ENCODE results near the gene GNL2. TPM values are rescaled to one million over a fixed set of nuclear protein-coding genes. Genes with fewer than 3 reads are reported as not detected.
"Not testable (repeated sequence)": the region's sequence is repeated elsewhere in the genome, so short reads cannot be mapped to it uniquely, and the experiment has no call there.

GNL2 gene
- total and polyA plus RNA-seq, 7 donors: 25.2 to 50.4 (median 28.5) TPM

- TF ChIP-seq POLR2A (IDR thresholded peaks at IDR 0.05) (no peak), EP300 (IDR thresholded peaks at IDR 0.05) (no peak), POLR2AphosphoS5 (IDR thresholded peaks at IDR 0.05) (no peak)
- TF ChIP-seq, protein P1, sequence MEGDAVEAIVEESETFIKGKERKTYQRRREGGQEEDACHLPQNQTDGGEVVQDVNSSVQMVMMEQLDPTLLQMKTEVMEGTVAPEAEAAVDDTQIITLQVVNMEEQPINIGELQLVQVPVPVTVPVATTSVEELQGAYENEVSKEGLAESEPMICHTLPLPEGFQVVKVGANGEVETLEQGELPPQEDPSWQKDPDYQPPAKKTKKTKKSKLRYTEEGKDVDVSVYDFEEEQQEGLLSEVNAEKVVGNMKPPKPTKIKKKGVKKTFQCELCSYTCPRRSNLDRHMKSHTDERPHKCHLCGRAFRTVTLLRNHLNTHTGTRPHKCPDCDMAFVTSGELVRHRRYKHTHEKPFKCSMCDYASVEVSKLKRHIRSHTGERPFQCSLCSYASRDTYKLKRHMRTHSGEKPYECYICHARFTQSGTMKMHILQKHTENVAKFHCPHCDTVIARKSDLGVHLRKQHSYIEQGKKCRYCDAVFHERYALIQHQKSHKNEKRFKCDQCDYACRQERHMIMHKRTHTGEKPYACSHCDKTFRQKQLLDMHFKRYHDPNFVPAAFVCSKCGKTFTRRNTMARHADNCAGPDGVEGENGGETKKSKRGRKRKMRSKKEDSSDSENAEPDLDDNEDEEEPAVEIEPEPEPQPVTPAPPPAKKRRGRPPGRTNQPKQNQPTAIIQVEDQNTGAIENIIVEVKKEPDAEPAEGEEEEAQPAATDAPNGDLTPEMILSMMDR (IDR thresholded peaks at IDR 0.05): no peak
Observed at GRCh38 chr1:37599940-37600339, 4.2 kb upstream of the GNL2 start.

DNA sequence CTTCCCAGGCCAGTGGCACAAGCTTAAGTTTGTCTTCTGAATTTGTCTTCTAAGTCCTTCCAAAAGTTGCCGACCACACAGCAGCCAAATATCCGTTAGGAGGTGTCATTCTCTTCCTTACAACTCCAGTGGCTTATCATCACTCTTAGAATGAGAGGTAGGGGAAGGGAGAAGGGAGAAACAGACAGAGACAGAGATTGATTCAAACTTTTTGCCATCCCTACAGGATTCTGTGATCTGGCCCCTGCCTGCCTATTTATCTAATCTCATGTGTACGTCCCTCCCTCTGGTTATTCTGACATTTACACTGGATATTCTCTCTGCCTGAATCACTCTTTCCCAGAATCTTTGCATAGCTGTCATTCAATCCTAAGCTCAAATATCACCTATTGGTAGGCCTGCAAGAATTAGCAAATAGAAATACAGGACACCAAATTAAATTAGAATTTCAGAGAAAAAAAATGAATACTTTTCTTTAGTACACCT, 488 bp upstream of the GNL2 start:
- TF ChIP-seq EP300 (IDR thresholded peaks at IDR 0.05): no peak
- TF ChIP-seq, protein P1 (IDR thresholded peaks at IDR 0.05): no peak
- TF ChIP-seq POLR2AphosphoS5 (IDR thresholded peaks at IDR 0.05): no peak
- Histone ChIP-seq H3K27me3 (no peaks in the 10 kb centered on the region), H3K36me3 (peaks cover 0 to 21% (median 5%) of the 10 kb centered on the region in 4 donors), H3K27ac (peak overlapping the region; percentile 83 to 85 (median 83)), H3K9me3 (no peaks in the 10 kb centered on the region), H3K4me1 (peaks cover 0 to 27% (median 16%) of the 10 kb centered on the region in 4 donors), H3K4me3 (peak overlapping the region; percentile 75 to 84 (median 80))
- intact Hi-C loops (cut with DNase I): loop anchor here (5.0 kb wide), 1 partner anchor 96 kb away; the partner anchor contains the start of gene CDCA8
- WGBS, 2 donors: 1 to 4% methylated on average over 3 of the region's 3 CpGs
- no peak for DNase-seq

More at GRCh38 chr1:37599940-37600339, 4.2 kb upstream of the GNL2 start:
- Histone ChIP-seq H3K4me1 (peaks cover 0 to 11% (median 5%) of the 10 kb centered on the region in 4 donors), H3K36me3 (no peaks in the 10 kb centered on the region), H3K27ac (no peak overlapping the region), H3K9me3 (no peaks in the 10 kb centered on the region), H3K4me3 (no peak overlapping the region), H3K27me3 (no peaks in the 10 kb centered on the region)
- WGBS, 2 donors: 53 to 70% methylated on average over 5 of the region's 5 CpGs
- DNase-seq: no peak
- intact Hi-C loops (cut with DNase I): loop anchor here (5.0 kb wide), 1 partner anchor 92 kb away; the partner anchor contains the start of gene CDCA8

DNA sequence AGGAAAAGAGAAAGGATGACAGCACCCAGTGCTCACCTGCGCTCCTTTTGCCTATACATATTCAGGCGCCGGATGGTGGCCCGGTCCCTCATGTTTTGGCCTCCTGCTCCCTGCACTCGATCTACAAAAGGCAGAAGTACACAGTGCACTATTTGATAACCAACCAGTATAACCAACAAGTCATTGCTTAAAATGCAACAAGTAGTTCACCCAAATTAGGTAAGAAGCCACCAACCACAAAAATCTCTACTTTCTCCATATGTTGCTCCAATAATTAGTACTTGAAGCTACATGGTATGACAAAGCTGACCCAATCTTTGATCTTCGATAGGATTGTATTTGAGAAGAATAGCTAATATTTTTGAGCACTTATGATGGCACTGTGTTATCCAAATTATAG, 2.0 kb downstream of the GNL2 start:
- H3K36me3 ChIP-seq: peaks cover 4 to 46% (median 25%) of the 10 kb centered on the region in 4 donors
- TF ChIP-seq POLR2A (IDR thresholded peaks at IDR 0.05) (no peak), EP300 (IDR thresholded peaks at IDR 0.05) (no peak)
- TF ChIP-seq, protein P1 (IDR thresholded peaks at IDR 0.05): no peak
- peaks cover 0 to 27% (median 16%) of the 10 kb centered on the region in 4 donors for H3K4me1 ChIP-seq
- 95 to 98% methylated on average over 6 of the region's 6 CpGs for WGBS, 2 donors
- H3K9me3 ChIP-seq: no peaks in the 10 kb centered on the region
- no peak overlapping the region for H3K27ac ChIP-seq
- intact Hi-C loops (cut with DNase I): loop anchor here (2.0 kb wide), 1 partner anchor 39 kb away; the partner anchor contains the start of gene SNIP1
- no peak for DNase-seq
- H3K27me3 ChIP-seq: no peaks in the 10 kb centered on the region
- no peak overlapping the region for H3K4me3 ChIP-seq

DNA sequence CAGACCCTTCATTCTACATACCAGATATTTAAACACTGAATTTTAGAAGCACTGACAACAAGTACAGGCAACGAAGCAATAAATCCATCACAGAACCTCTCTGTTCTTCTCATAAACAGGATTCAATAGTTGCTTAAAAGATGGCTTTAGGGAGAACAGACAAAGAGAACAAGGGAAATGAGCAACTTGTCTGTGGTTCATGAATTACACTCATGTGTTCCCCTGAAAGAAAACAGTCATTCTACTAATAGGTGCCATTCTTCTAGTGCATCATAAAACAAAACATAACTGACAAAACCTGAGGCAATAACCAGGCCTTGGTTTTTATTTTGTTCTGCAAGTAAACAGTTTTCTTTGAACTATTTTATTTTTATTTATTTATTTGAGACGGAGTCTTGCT, 6.8 kb downstream of the GNL2 start:
- Histone ChIP-seq H3K4me1 (peaks cover 0 to 6% (median 2%) of the 10 kb centered on the region in 4 donors), H3K27me3 (no peaks in the 10 kb centered on the region), H3K36me3 (peaks cover 4 to 92% (median 39%) of the 10 kb centered on the region in 4 donors), H3K27ac (no peak overlapping the region), H3K4me3 (no peak overlapping the region), H3K9me3 (no peaks in the 10 kb centered on the region)
- no peak for DNase-seq
- 94% methylated on average over 2 of the region's 2 CpGs for WGBS, 2 donors
- TF ChIP-seq POLR2AphosphoS5 (IDR thresholded peaks at IDR 0.05) (no peak), EP300 (IDR thresholded peaks at IDR 0.05) (no peak), POLR2A (IDR thresholded peaks at IDR 0.05) (no peak)
- intact Hi-C loops (cut with DNase I): no loop called here

- DNase-seq; H3K4me1 ChIP-seq; H3K9me3 ChIP-seq; H3K4me3 ChIP-seq; intact Hi-C loops (cut with DNase I); H3K27ac ChIP-seq; H3K27me3 ChIP-seq: not testable (repeated sequence)
- H3K36me3 ChIP-seq: peaks cover 17 to 92% (median 50%) of the 10 kb centered on the region in 4 donors
- 94 to 96% methylated on average over 4 of the region's 4 CpGs for WGBS, 2 donors
Observed at GRCh38 chr1:37584544-37584943, 11.2 kb downstream of the GNL2 start.

DNA sequence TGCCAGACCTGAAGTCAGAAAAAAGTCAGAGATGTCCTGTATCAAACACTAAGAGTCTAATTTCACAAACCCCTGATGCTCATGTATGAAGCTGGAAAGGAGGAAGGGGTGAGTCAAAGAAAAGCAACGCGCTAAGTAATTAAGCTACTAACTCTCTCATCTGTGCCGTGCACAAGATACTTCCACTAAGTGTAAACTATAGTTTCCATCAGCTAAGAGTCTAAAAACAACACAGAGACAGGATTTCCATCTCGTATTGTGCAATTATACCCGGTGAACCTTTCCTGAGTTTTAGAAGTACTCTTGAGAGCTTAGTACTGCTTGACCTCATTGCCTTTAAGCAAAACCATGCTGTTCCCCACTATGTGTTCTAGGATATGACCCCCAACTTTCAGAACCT, 20.0 kb downstream of the GNL2 start:
- Histone ChIP-seq H3K36me3 (peaks cover 4 to 77% (median 45%) of the 10 kb centered on the region in 4 donors), H3K27me3 (no peaks in the 10 kb centered on the region), H3K4me3 (no peak overlapping the region), H3K9me3 (no peaks in the 10 kb centered on the region), H3K27ac (peak overlapping the region in 3 of 4 donors; percentile 32 to 76 (median 76)), H3K4me1 (peaks cover 0 to 34% (median 31%) of the 10 kb centered on the region in 4 donors)
- 89 to 90% methylated on average over 5 of the region's 5 CpGs for WGBS, 2 donors
- intact Hi-C loops (cut with DNase I): no loop called here
- TF ChIP-seq, protein P1 (IDR thresholded peaks at IDR 0.05): no peak
- no peak for TF ChIP-seq EP300 (IDR thresholded peaks at IDR 0.05)
- TF ChIP-seq POLR2AphosphoS5 (IDR thresholded peaks at IDR 0.05): peak in 1 of 4 donors; percentile 4
- TF ChIP-seq POLR2A (IDR thresholded peaks at IDR 0.05): no peak
- DNase-seq: no peak

Measured in sigmoid colon (tissue), 7 donors.